ENCODE measurements around the gene RAI1. TPM values are rescaled to one million over a fixed set of nuclear protein-coding genes. Genes with fewer than 3 reads are reported as not detected.

Gene RAI1
- total and polyA plus RNA-seq, 2 of the 13 experiments (the other 11 are each of a cell fraction or from before 2014, with no cell fraction given), result 3.4 to 5.2 TPM

- TF ChIP-seq ZNF143 (CRISPR knock-in tag; IDR thresholded peaks at IDR 0.05) (no peak), CHD4 (IDR thresholded peaks at IDR 0.05; ENCODE audit: borderline replicate concordance, low read length) (peak; percentile 2; the same call in 1 of the 2 replicates), HOXD1 (CRISPR knock-in tag; IDR thresholded peaks at IDR 0.05) (no peak), ZNF530 (CRISPR knock-in tag; IDR thresholded peaks at IDR 0.05; ENCODE audit: low read depth) (no peak), ELF1 (CRISPR knock-in tag; IDR thresholded peaks at IDR 0.05) (peak; percentile 47; the same call in 1 of the 2 replicates), CENPBD1 (CRISPR knock-in tag; IDR thresholded peaks at IDR 0.05; ENCODE audit: borderline replicate concordance, low read depth) (no peak), TAF15 (IDR thresholded peaks at IDR 0.05; ENCODE audit: low read depth, low read length, poor library complexity, severe bottlenecking) (no peak), MLX (CRISPR knock-in tag; IDR thresholded peaks at IDR 0.05) (0 out of 2 replicates have a peak, but pooled peaks have one; percentile 3), ZNF230 (CRISPR knock-in tag; IDR thresholded peaks at IDR 0.05) (no peak), PATZ1 (CRISPR knock-in tag; IDR thresholded peaks at IDR 0.05) (peak; percentile 49; the same call in 1 of the 2 replicates), HMGXB3 (CRISPR knock-in tag; IDR thresholded peaks at IDR 0.05; ENCODE audit: borderline replicate concordance) (no peak), POLR2G (IDR thresholded peaks at IDR 0.05; ENCODE audit: low read depth, low read length) (peak; percentile 69; the same call in 1 of the 2 replicates), IRF2 (CRISPR knock-in tag; IDR thresholded peaks at IDR 0.05) (no peak), DRAP1 (CRISPR knock-in tag; IDR thresholded peaks at IDR 0.05) (peak; percentile 25; the same call in 1 of the 2 replicates), NPAS2 (CRISPR knock-in tag; IDR thresholded peaks at IDR 0.05; ENCODE audit: borderline replicate concordance) (no peak), FOXJ3 (CRISPR knock-in tag; IDR thresholded peaks at IDR 0.05; ENCODE audit: borderline replicate concordance) (no peak), SPEN (CRISPR knock-in tag; IDR thresholded peaks at IDR 0.05; ENCODE audit: low read depth) (0 out of 2 replicates have a peak, but pooled peaks have one; percentile 15), ARNTL (CRISPR knock-in tag; IDR thresholded peaks at IDR 0.05) (peak; percentile 19; the same call in 1 of the 2 replicates), MTA1 (CRISPR knock-in tag; IDR thresholded peaks at IDR 0.05; ENCODE audit: borderline replicate concordance) (0 out of 2 replicates have a peak, but pooled peaks have one; percentile 10), MYPOP (CRISPR knock-in tag; IDR thresholded peaks at IDR 0.05) (peak; percentile 97)
These were observed 71.0 kb downstream of the RAI1 start (continued) for GRCh38 chr17:17752089-17752820.

Measured in HepG2 (cell line).